Aorta (tissue), 5 donors: ENCODE results near the gene CHST11. TPM values are rescaled to one million over a fixed set of nuclear protein-coding genes. Genes with fewer than 3 reads are reported as not detected.

ENCODE experiments used
- ATAC-seq: fragments of 200-7000 bp; cut with Tn5 transposase; one replicate; pipeline ENCODE4 v1.9.1; 2022; ENCODE audit warnings: moderate library complexity; ENCODE audit not compliant: low FRiP score
- DNase-seq, 2 donors: peaks; one replicate each; pipeline ENCODE4 v3.0.0-alpha.2; 2020
- H3K27ac ChIP-seq, 2 donors: one replicate each; pipeline ENCODE4 v1.5.1; 2013; ENCODE audit warnings: low read length in 2 of 2, mild to moderate bottlenecking in 2 of 2, moderate library complexity in 2 of 2, control low read depth in 1 of 2, inconsistent platforms in 1 of 2, low read depth in 1 of 2
- H3K27me3 ChIP-seq, 2 donors: one replicate each; pipeline ENCODE4 v1.6.1; 2013; ENCODE audit warnings: control low read depth in 1 of 2, low read length in 1 of 2, mild to moderate bottlenecking in 1 of 2, moderate library complexity in 1 of 2; ENCODE audit not compliant: insufficient read depth in 2 of 2, control insufficient read depth in 1 of 2
- H3K36me3 ChIP-seq, 2 donors: one replicate each; pipeline ENCODE4 v1.6.1; 2013; ENCODE audit warnings: control low read depth in 1 of 2, low read length in 1 of 2, mild to moderate bottlenecking in 1 of 2; ENCODE audit not compliant: insufficient read depth in 2 of 2, control insufficient read depth in 1 of 2
- H3K4me1 ChIP-seq, 2 donors: one replicate each; pipeline ENCODE4 v1.6.1; 2013; ENCODE audit warnings: low read length in 2 of 2, control low read depth in 1 of 2, mild to moderate bottlenecking in 1 of 2, moderate library complexity in 1 of 2; ENCODE audit not compliant: insufficient read depth in 2 of 2, control insufficient read depth in 1 of 2
- H3K4me3 ChIP-seq, 2 donors: one replicate each; pipeline ENCODE4 v1.5.1; 2013; ENCODE audit warnings: low read length in 2 of 2, control low read depth in 1 of 2, mild to moderate bottlenecking in 1 of 2
- H3K9me3 ChIP-seq: one replicate; pipeline ENCODE4 v1.6.1; 2013; ENCODE audit warnings: mild to moderate bottlenecking, low read length; ENCODE audit not compliant: control insufficient read depth
- WGBS, 2 donors: extraction: QIAGEN DNeasy Blood & Tissue Kit; methylation state at CpG; one replicate each; pipeline ENCODE4 v1.1.7; 2013; 5-methylcytosine and 5-hydroxymethylcytosine counted together
- intact Hi-C, 2 donors: fragments of 100-400 bp; cut with DNase I; formaldehyde crosslinking; loops; one replicate each; pipeline versions ENCODE4 v1.14.2 to v1.15.0; 2022
- long read RNA-seq, 2 donors: library from polyadenylated mRNA; unstranded; transcript quantifications; one replicate each; pipeline ENCODE4 v2.0.0, GENCODE V29; 2020 to 2021
- polyA plus RNA-seq, 2 donors: library from polyadenylated mRNA; stranded (reverse); fragments of 200-250 nt; gene quantifications; one replicate each; pipeline ENCODE4 v1.2.3, GENCODE V29; 2013
- total RNA-seq, 2 donors: library from RNA; stranded (reverse); fragmentation: NEBNext Ultra II Directional; extraction: Animal tissue kit (Norgen Biotek cat#: 25700); gene quantifications; one replicate each; pipeline ENCODE4 v1.2.1, GENCODE V29; 2021
- donor health status: healthy with polysubstance abuse.
- donor health status: Bipolar disorder and iron deficiency.
- donor health status: DM: no; HTN: no; CAD: no.
- donor health status: DM: no; HTN: no; CAD: no.
- donor health status: DM: yes; HTN: yes; CAD: no.

The CHST11 gene
- total RNA-seq = 10 to 100 TPM; 27.2 to 31.0 TPM
- polyA plus RNA-seq = 1 to 10 TPM; 2.1 to 4.2 TPM
- long read RNA-seq, donor 1, partial matches to known transcripts = 0 of 24 reads
- long read RNA-seq, donor 1, other reads (novel, unspliced or antisense) = 24 of 24 reads
- long read RNA-seq, donor 2, full-length matches to known transcripts = 11 of 47 reads
- long read RNA-seq, donor 2, partial matches to known transcripts = 0 of 47 reads
- long read RNA-seq, donor 2, other reads (novel, unspliced or antisense) = 36 of 47 reads

DNA sequence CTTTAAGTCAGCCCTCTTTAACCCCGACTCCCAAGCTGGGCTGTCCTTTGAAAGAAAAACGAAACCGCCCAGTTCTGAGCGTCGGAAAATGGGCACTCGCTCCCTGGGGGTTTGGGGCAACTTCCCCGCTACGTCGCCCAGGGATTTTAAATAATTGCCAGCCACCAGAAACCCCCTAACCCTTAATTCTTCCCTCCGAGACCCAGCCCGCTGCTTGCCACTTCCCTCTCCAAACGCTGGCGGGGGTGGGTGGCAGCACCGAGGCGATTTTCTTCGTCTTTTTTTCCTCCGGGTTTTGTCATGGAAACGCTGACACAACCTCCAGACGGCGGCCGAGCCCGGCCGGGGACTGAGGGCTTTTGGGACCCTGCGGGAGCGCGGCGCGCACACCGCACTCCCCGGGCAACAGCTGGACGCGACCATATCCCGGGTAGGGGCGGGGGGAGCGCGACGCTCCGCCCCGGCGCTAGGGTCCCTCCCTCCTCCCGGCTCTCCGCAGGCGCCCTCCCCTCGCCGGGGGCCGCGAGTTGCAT, at the start of gene CHST11:
TSS of gene CHST11 (plus strand) at position 532 of the 533 bp plus-strand sequence.
- H3K27ac ChIP-seq = peak within 1 kb of the TSS; percentile 58 to 73
- 0% methylated on average over 42 to 47 of the region's 47 CpGs for WGBS, 2 donors
- DNase-seq = peak; percentile 95 to 96
- no peaks in the 10 kb centered on the region for H3K36me3 ChIP-seq
- intact Hi-C loops = loop anchor here (5.0 kb wide), 7 partner anchors 74 to 421 kb away; no protein-coding TSS in a partner anchor
- H3K9me3 ChIP-seq = no peaks in the 10 kb centered on the region
- peak; percentile 95 for ATAC-seq
- peak within 1 kb of the TSS; percentile 66 to 90 for H3K4me3 ChIP-seq
- no peaks in the 10 kb centered on the region for H3K4me1 ChIP-seq
- no peaks in the 10 kb centered on the region for H3K27me3 ChIP-seq

DNA sequence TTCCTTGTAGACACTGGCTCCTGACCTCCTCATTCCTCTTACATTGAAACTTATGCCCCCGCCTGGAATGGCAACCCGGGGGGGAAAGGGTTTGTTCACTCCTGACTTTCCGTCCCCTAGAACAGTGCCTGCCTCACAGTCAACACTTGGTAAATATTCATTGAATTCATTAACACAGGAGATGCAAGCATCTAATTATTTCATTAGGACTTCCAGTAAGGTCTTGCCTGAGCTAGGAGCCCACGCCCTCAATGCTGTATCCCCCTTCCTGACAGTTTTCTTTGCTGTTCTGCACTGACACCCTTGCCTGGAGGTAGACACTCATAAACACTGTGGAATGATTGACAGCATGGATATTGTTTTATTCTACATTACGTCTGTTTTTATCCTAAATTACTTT, 49.3 kb upstream of the CHST11 start:
- DNase-seq = no peak

DNA sequence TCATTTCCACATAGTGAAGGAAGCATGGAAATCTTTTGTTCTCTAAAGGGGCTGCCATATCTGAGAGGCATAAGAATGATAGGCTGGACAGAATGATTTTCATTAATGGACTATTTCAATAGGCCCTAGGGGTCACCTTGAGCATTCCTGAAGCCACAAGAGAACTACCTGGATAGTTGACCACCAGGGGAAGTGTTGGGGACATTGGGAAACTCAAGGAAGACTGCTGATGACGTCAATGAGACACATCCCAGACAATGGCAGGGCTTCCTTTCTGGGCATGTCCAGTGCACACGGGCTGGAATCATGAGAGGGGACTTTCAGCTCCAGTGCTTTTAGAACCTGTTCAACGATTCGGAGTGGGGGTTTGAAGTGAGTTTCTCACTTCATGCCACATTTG, 48.8 kb upstream of the CHST11 start:
- DNase-seq = no peak
- intact Hi-C loops = no loop called here
- H3K4me1 ChIP-seq = no peaks in the 10 kb centered on the region
- H3K4me3 ChIP-seq = no peak overlapping the region
- ATAC-seq = no peak
- H3K27me3 ChIP-seq = no peaks in the 10 kb centered on the region
- no peaks in the 10 kb centered on the region for H3K36me3 ChIP-seq
- no peak overlapping the region for H3K27ac ChIP-seq
- H3K9me3 ChIP-seq = no peaks in the 10 kb centered on the region
- 26 to 73% methylated on average over 4 of the region's 4 CpGs for WGBS, 2 donors

More for the DNA sequence above, 49.3 kb upstream of the CHST11 start:
- no peak for ATAC-seq
- Histone ChIP-seq H3K4me1 (no peaks in the 10 kb centered on the region), H3K9me3 (no peaks in the 10 kb centered on the region), H3K36me3 (no peaks in the 10 kb centered on the region), H3K27ac (no peak overlapping the region), H3K4me3 (no peak overlapping the region), H3K27me3 (no peaks in the 10 kb centered on the region)
- 95% methylated on average over 5 of the region's 5 CpGs for WGBS, 2 donors
- intact Hi-C loops = no loop called here

DNA sequence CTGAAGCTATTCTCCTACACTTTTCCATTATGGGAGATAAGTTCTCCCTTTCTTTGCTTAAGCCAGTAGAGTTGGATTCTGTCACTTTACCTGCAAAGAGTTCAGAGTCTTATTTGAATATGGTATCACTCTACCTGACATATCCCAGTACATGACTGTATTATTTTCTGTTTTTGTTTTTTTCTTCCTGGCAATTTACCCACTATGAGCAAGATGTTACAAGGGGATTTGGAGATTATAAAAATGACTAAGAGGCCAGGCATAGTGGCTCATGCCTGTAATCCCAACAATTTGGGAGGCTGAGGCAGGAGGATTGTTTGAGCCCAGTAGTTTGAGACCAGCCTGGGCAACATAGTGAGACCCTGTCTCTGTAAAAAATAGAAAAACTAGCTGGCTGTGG, 46.4 kb upstream of the CHST11 start:
- intact Hi-C loops = no loop called here
- Histone ChIP-seq H3K27me3 (no peaks in the 10 kb centered on the region), H3K4me1 (no peaks in the 10 kb centered on the region), H3K4me3 (no peak overlapping the region), H3K27ac (no peak overlapping the region), H3K9me3 (no peaks in the 10 kb centered on the region), H3K36me3 (no peaks in the 10 kb centered on the region)
- DNase-seq (no peak), ATAC-seq (no peak)

DNA sequence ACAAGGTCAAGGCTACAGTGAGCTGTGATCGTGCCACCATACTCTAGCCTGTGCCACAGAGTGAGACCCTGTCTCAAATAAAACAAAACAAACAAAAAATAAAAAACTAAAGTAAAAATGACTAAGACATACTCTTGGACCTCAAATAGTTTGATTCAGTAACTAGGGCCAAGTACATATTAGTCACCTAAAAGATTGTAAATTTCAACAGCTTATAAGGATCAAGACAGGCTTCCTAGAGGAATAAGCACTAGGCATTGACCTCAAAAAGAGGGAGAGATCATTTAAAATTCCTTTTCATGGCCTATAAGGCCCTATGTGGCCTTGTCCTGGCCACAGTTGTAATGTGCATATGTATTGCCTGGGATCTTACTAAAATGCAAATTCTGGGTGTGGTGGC, 46.0 kb upstream of the CHST11 start:
- H3K27me3 ChIP-seq = no peaks in the 10 kb centered on the region
- no peak overlapping the region for H3K4me3 ChIP-seq
- no peaks in the 10 kb centered on the region for H3K4me1 ChIP-seq
- WGBS, 2 donors = 99 to 100% methylated on average over 1 of the region's 1 CpG
- no peak for DNase-seq
- no peaks in the 10 kb centered on the region for H3K36me3 ChIP-seq
- intact Hi-C loops = no loop called here
- no peaks in the 10 kb centered on the region for H3K9me3 ChIP-seq
- no peak for ATAC-seq
- H3K27ac ChIP-seq = no peak overlapping the region

DNA sequence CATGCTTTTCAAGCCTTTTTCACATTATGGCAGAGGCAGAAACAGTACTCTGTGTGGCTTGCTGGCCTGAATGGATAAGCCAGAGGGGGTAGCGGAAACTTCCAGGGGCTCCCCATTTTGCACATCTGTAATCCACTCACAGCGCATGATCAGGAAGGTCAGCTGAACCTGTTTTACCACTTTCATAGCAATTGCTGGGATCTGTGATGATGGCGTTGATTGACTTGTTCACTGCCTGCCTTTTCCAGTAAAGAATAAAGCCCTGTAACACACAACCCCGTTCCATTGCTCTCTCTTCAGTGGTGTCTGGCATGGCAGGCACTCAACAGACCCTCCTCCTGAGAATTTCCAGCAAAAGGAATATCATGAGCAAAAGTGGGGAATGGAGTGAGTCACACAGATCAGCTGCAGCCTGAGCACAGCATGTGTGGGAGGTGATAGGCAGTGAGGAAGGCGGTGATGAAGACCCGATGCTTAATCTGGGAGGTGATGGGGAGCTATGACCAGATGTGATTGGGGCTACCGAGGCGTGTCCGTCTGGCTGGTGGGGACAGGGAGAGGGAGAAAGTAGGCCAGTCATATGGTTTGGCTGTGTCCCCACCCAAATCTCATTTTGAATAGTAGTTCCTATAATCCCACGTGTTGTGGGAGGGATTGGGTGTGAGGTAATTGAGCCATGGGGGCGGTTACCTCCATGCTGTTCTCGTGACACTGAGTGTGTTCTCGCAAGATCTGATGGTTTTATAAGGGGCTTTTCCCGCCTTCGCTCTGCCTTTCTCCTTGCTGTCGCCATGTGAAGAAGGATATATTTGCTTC, 44.7 kb upstream of the CHST11 start:
- H3K4me1 ChIP-seq = no peaks in the 10 kb centered on the region
- no peak overlapping the region for H3K4me3 ChIP-seq
- no peak for DNase-seq
- intact Hi-C loops = no loop called here
- H3K9me3 ChIP-seq = no peaks in the 10 kb centered on the region
- no peaks in the 10 kb centered on the region for H3K27me3 ChIP-seq
- no peak overlapping the region for H3K27ac ChIP-seq
- ATAC-seq = no peak
- no peaks in the 10 kb centered on the region for H3K36me3 ChIP-seq
- 93 to 95% methylated on average over 16 of the region's 16 CpGs for WGBS, 2 donors

DNA sequence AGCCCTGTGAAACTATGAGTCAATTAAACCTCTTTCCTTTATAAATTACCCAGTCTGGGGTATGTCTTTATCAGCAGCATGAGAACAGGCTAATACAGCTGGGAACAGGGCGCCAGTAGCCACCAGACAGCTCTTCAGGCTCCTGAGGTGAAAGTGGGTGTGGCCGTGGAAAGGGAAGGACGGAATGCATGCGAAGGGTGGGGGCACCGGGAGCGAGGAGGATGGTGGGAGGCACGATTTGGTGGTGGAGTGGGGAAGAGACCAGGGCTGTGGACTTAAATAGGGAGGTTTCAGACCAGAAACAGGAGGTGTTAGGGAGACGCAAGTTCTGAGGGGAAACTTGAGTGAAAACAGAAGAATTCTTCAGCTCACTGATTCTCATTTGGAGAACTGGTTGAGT, 44.1 kb upstream of the CHST11 start:
- Histone ChIP-seq H3K36me3 (no peaks in the 10 kb centered on the region), H3K27ac (no peak overlapping the region), H3K4me3 (no peak overlapping the region), H3K9me3 (no peaks in the 10 kb centered on the region), H3K4me1 (no peaks in the 10 kb centered on the region), H3K27me3 (no peaks in the 10 kb centered on the region)
- no peak for ATAC-seq
- intact Hi-C loops = no loop called here
- WGBS, 2 donors = 92 to 95% methylated on average over 8 of the region's 8 CpGs
- no peak for DNase-seq

DNA sequence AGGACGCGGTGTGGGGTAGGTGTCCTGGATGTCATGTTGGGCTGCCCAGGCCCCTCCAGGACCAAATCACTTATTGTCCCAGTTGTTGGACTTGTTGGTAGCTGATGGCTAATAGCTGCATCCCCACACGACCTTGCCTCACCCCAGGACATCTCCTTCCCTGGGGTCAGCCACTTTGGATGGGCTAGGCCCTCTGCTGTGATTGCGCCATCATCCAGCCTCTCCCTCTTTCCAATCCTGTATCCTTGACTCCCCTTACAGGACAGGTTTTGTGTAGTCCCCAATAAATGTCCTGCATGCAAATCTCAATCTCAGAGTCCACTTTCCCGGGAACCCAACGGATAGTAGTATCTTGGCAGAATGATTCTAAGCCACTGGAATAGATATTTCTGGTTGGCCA, 43.4 kb upstream of the CHST11 start:
- Histone ChIP-seq H3K27me3 (no peaks in the 10 kb centered on the region), H3K4me3 (no peak overlapping the region), H3K9me3 (no peaks in the 10 kb centered on the region), H3K27ac (no peak overlapping the region), H3K4me1 (no peaks in the 10 kb centered on the region), H3K36me3 (no peaks in the 10 kb centered on the region)
- intact Hi-C loops = no loop called here
- DNase-seq (no peak), ATAC-seq (no peak)
- WGBS, 2 donors = 93 to 95% methylated on average over 6 of the region's 6 CpGs
